HepG2 (cell line): ENCODE results near the gene CLCN1. TPM values are rescaled to one million over a fixed set of nuclear protein-coding genes. Genes with fewer than 3 reads are reported as not detected.

Source experiments
- CERS6 ChIP-seq: sonication (generic); formaldehyde crosslinking; IDR thresholded peaks from 2 replicates; pipeline ENCODE4 v1.5.0; 2020; ENCODE audit warnings: missing genetic modification reagents
- CREB1 ChIP-seq, 2 experiments: fragments of 450-650 bp in 1 of 2; IDR thresholded peaks; 2 replicates each; pipeline ENCODE4 v1.6.1; 2016 to 2017; ENCODE audit warnings: control low read depth in 1 of 2, mild to moderate bottlenecking in 1 of 2, missing compliant biosample characterization in 1 of 2, missing genetic modification characterization in 1 of 2
- ELF1 ChIP-seq: sonication (generic); formaldehyde crosslinking; IDR thresholded peaks from 2 replicates; pipeline ENCODE4 v1.4.0; 2020; ENCODE audit warnings: missing genetic modification reagents
- EZH2 ChIP-seq: conservative IDR thresholded peaks from 2 replicates; pipeline ENCODE4 v1.6.1; 2012; ENCODE audit warnings: mild to moderate bottlenecking, low read depth, low read length, moderate library complexity
- KDM3A ChIP-seq: IDR thresholded peaks from 2 replicates; pipeline ENCODE4 v1.6.1; 2018; ENCODE audit warnings: low read depth, missing compliant biosample characterization
- NCOA2 ChIP-seq: sonication (generic); formaldehyde crosslinking; IDR thresholded peaks from 2 replicates; pipeline ENCODE4 v1.8.0; 2022; ENCODE audit warnings: inconsistent platforms
- PBX3 ChIP-seq: sonication (generic); formaldehyde crosslinking; IDR thresholded peaks from 2 replicates; pipeline ENCODE4 v1.8.1; 2023; ENCODE audit warnings: missing genetic modification reagents, inconsistent platforms, borderline replicate concordance
- ZNF232 ChIP-seq: sonication (generic); formaldehyde crosslinking; IDR thresholded peaks from 2 replicates; pipeline ENCODE4 v1.4.0; 2020; ENCODE audit warnings: missing genetic modification reagents, borderline replicate concordance
- ZNF501 ChIP-seq: sonication (generic); formaldehyde crosslinking; IDR thresholded peaks from 2 replicates; pipeline ENCODE4 v1.5.1; 2020; ENCODE audit warnings: mild to moderate bottlenecking, moderate library complexity, missing genetic modification reagents
- ZNF546 ChIP-seq: sonication (generic); formaldehyde crosslinking; conservative IDR thresholded peaks from 2 replicates; pipeline ENCODE4 v1.8.1; 2023; ENCODE audit warnings: mild to moderate bottlenecking, missing genetic modification reagents
- ZNF567 ChIP-seq: sonication (generic); formaldehyde crosslinking; IDR thresholded peaks from 2 replicates; pipeline ENCODE4 v1.8.1; 2023; ENCODE audit warnings: mild to moderate bottlenecking, missing genetic modification reagents, borderline replicate concordance
- polyA plus RNA-seq, 8 experiments: library from polyadenylated mRNA; depleted of rRNA in 3 of 8; stranded (reverse) in 7 of 8; unstranded in 1 of 8; fragments of >200 nt; fragmentation: Illumina TruSeq in 4 of 8; extraction: Trizol in 4 of 8; gene quantifications; 2 replicates each; pipeline versions ENCODE4 v1.2.1 to v1.2.3, GENCODE V29; 2011 to 2016; ENCODE audit warnings: low read depth in 4 of 8, missing spikeins in 1 of 8, mixed read lengths in 1 of 8; ENCODE audit not compliant: insufficient read depth in 1 of 8
- total RNA-seq, 5 experiments: library from RNA; depleted of rRNA; stranded (reverse); fragments of >200 nt; fragmentation: Illumina TruSeq; extraction: Trizol; gene quantifications; 2 replicates each; pipeline ENCODE4 v1.2.3, GENCODE V29; 2016; ENCODE audit warnings: low read depth in 1 of 5
- TF ChIP-seq, protein P1 (sequence below): sonication (generic); formaldehyde crosslinking; IDR thresholded peaks from 2 replicates; pipeline ENCODE4 v1.5.1; 2020; ENCODE audit warnings: mild to moderate bottlenecking, missing genetic modification reagents

The CLCN1 gene
- total and polyA plus RNA-seq, 2 of the 13 experiments (the other 11 are each of a cell fraction or from before 2014, with no cell fraction given) = 0.01 TPM; not detected in 1

DNA sequence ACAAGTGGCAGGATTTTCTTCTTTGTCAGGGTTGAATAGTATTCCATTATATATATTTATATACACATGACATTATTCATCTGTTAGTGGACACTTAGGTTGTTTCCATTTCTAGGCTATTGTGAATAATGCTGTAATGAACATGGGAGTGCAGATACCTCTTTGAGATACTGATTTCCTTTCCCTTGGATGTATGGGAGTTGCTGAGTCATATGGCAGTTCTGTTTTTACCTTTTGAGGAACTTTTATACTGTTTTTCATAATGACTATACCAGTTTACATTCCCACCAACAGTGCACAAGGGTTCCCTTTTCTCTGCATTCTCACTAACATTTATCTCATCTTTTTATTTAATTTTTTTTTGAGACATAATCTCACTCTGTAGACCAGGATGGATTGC, 1.8 kb upstream of the CLCN1 start (continued):
- no peak for TF ChIP-seq ZNF567 (CRISPR knock-in tag)
- no peak for TF ChIP-seq NCOA2 (CRISPR knock-in tag)
- no peak for TF ChIP-seq CERS6 (CRISPR knock-in tag)
- no peak for TF ChIP-seq ZNF546
- TF ChIP-seq, protein P1, sequence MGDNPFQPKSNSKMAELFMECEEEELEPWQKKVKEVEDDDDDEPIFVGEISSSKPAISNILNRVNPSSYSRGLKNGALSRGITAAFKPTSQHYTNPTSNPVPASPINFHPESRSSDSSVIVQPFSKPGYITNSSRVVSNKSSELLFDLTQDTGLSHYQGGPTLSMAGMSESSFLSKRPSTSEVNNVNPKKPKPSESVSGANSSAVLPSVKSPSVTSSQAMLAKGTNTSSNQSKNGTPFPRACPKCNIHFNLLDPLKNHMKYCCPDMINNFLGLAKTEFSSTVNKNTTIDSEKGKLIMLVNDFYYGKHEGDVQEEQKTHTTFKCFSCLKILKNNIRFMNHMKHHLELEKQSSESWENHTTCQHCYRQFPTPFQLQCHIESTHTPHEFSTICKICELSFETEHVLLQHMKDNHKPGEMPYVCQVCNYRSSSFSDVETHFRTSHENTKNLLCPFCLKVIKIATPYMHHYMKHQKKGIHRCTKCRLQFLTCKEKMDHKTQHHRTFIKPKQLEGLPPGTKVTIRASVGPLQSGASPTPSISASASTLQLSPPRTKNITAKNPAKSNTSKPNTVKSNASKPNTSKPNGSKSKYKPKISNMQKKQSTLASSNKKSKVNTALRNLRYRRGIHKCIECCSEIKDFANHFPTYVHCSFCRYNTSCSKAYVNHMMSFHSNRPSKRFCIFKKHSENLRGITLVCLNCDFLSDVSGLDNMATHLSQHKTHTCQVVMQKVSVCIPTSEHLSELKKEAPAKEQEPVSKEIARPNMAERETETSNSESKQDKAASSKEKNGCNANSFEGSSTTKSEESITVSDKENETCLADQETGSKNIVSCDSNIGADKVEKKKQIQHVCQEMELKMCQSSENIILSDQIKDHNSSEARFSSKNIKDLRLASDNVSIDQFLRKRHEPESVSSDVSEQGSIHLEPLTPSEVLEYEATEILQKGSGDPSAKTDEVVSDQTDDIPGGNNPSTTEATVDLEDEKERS (CRISPR knock-in tag) = no peak
- no peak for TF ChIP-seq ZNF501 (CRISPR knock-in tag)
- no peak for TF ChIP-seq KDM3A (CRISPR knock-in tag)
- TF ChIP-seq ELF1 (CRISPR knock-in tag) = no peak
- no peak for TF ChIP-seq PBX3 (CRISPR knock-in tag)
- TF ChIP-seq CREB1 (IDR thresholded peaks at IDR 0.05) = no peak
- TF ChIP-seq CREB1 (CRISPR knock-in tag; IDR thresholded peaks at IDR 0.05) = no peak
- no peak for TF ChIP-seq EZH2
- TF ChIP-seq ZNF232 = no peak
